Activated T-helper 1 cell treated with Interleukin-2 at 50 U/mL for 16 hours (primary cell): Measurements from ENCODE around the gene GJC3.
"Not testable (repeated sequence)": the region's sequence is repeated elsewhere in the genome, so short reads cannot be mapped to it uniquely, and the experiment has no call there.

ENCODE experiments used
- DNase-seq: peaks from one replicate; pipeline ENCODE4 v3.0.0-alpha.2; 2020; ENCODE audit warnings: low read depth

The GJC3 gene

GRCh38 chr7:99928994-99929729, at the start of gene GJC3:
Gene GJC3, minus strand, starts transcription at chr7:99929620. Its CDS starts 0 bp downstream, at chr7:99929620.
- peak; percentile 24 for DNase-seq

- no peak for DNase-seq
These were observed 47.2 kb upstream of the GJC3 start for GRCh38 chr7:99976626-99977025.

GRCh38 chr7:99975782-99976521, 46.5 kb upstream of the GJC3 start, which contains the start of gene AZGP1:
Gene AZGP1, minus strand, starts transcription at chr7:99976031. Its CDS starts 11 bp downstream, at chr7:99976020.
- DNase-seq = no peak

- no peak for DNase-seq
These were observed 45.3 kb upstream of the GJC3 start for GRCh38 chr7:99974681-99975080.

GRCh38 chr7:99973817-99974216, 44.4 kb upstream of the GJC3 start:
- DNase-seq = not testable (repeated sequence)

GRCh38 chr7:99971242-99971641, 41.8 kb upstream of the GJC3 start:
- no peak for DNase-seq

- DNase-seq = not testable (repeated sequence)
These were observed 40.4 kb upstream of the GJC3 start for GRCh38 chr7:99969813-99970212.

GRCh38 chr7:99969298-99969697, 39.9 kb upstream of the GJC3 start:
- no peak for DNase-seq

GRCh38 chr7:99958564-99959227, 29.3 kb upstream of the GJC3 start:
- no peak for DNase-seq

GRCh38 chr7:99955247-99955646, 25.8 kb upstream of the GJC3 start:
- DNase-seq = no peak

- DNase-seq = not testable (repeated sequence)
These were observed 25.2 kb upstream of the GJC3 start for GRCh38 chr7:99954643-99955042.

GRCh38 chr7:99953649-99954048, 24.2 kb upstream of the GJC3 start:
- DNase-seq = no peak

- not testable (repeated sequence) for DNase-seq
These were observed 23.2 kb upstream of the GJC3 start for GRCh38 chr7:99952649-99953048.

- DNase-seq = not testable (repeated sequence)
These were observed 21.4 kb upstream of the GJC3 start for GRCh38 chr7:99950819-99951218.

GRCh38 chr7:99949645-99950228, 20.3 kb upstream of the GJC3 start:
- no peak for DNase-seq

GRCh38 chr7:99947608-99948007, 18.2 kb upstream of the GJC3 start:
- DNase-seq = no peak

- DNase-seq = no peak
These were observed 15.2 kb upstream of the GJC3 start for GRCh38 chr7:99944497-99945070.

- DNase-seq = no peak
These were observed 14.4 kb upstream of the GJC3 start for GRCh38 chr7:99943641-99944496.

- no peak for DNase-seq
These were observed 8.9 kb upstream of the GJC3 start for GRCh38 chr7:99938296-99938695.

GRCh38 chr7:99935009-99935408, 5.6 kb upstream of the GJC3 start:
- not testable (repeated sequence) for DNase-seq

GRCh38 chr7:99930376-99930775, 956 bp upstream of the GJC3 start:
- DNase-seq = no peak
